HG03521 (cell line): ENCODE measurements around the gene ZIC4.

Experiments used
- ATAC-seq: cut with Tn5 transposase; IDR thresholded peaks from one replicate; pipeline ENCODE4 v1.9.1; 2021; ENCODE audit warnings: mild to moderate bottlenecking, moderate library complexity; ENCODE audit not compliant: unreplicated experiment

Gene ZIC4

GRCh38 chr3:147371771-147372340 is 34.5 kb downstream of the ZIC4 start:
- ATAC-seq: no peak

GRCh38 chr3:147371140-147371539 is 35.2 kb downstream of the ZIC4 start:
- ATAC-seq: no peak

- no peak for ATAC-seq
These were observed 36.0 kb downstream of the ZIC4 start for GRCh38 chr3:147370349-147370748.

- no peak for ATAC-seq
These were observed 36.7 kb downstream of the ZIC4 start for GRCh38 chr3:147369661-147370123.

- no peak for ATAC-seq
These were observed 37.1 kb downstream of the ZIC4 start for GRCh38 chr3:147369231-147369630.

GRCh38 chr3:147368561-147369221 is 37.7 kb downstream of the ZIC4 start:
- ATAC-seq: no peak

- no peak for ATAC-seq
These were observed 38.2 kb downstream of the ZIC4 start for GRCh38 chr3:147368151-147368550.

GRCh38 chr3:147367676-147368075 is 38.7 kb downstream of the ZIC4 start:
- ATAC-seq: no peak

GRCh38 chr3:147365196-147366115 is 40.9 kb downstream of the ZIC4 start:
- no peak for ATAC-seq

GRCh38 chr3:147364771-147365170 is 41.6 kb downstream of the ZIC4 start:
- ATAC-seq: no peak

- ATAC-seq: peak; percentile 48
These were observed 44.6 kb downstream of the ZIC4 start for GRCh38 chr3:147361454-147362420.

- peak; percentile 61 for ATAC-seq
These were observed 45.5 kb downstream of the ZIC4 start for GRCh38 chr3:147360646-147361453.

- no peak for ATAC-seq
These were observed 46.3 kb downstream of the ZIC4 start for GRCh38 chr3:147360051-147360439.

GRCh38 chr3:147359177-147360050 is 46.9 kb downstream of the ZIC4 start:
- ATAC-seq: no peak

GRCh38 chr3:147358144-147358992 is 48.0 kb downstream of the ZIC4 start:
- ATAC-seq: no peak

GRCh38 chr3:147356909-147357900 is 49.1 kb downstream of the ZIC4 start:
- ATAC-seq: no peak
